CD4-positive, CD25-positive, alpha-beta regulatory T cell (primary cell): Measurements from ENCODE around the gene NFATC2. TPM values are rescaled to one million over a fixed set of nuclear protein-coding genes. Genes with fewer than 3 reads are reported as not detected.

Experiments used
- ATAC-seq, 2 donors: fragments of 150-1000 bp; cut with Tn5 transposase; one replicate each; pipeline ENCODE4 v1.10.0; 2021; ENCODE audit warnings: low read depth in 2 of 2, moderate number of reproducible peaks in 2 of 2, moderate library complexity in 1 of 2
- DNase-seq, 3 donors: peaks; one replicate each; pipeline versions ENCODE4 v3.0.0 to v3.0.0-alpha.2; 2012 to 2022; ENCODE audit warnings: mixed read lengths in 1 of 3
- H3K27ac ChIP-seq: one replicate; pipeline ENCODE4 v1.7.0; 2013; ENCODE audit warnings: mild to moderate bottlenecking, low read length; ENCODE audit not compliant: insufficient read depth, poor library complexity, severe bottlenecking
- H3K27me3 ChIP-seq: one replicate; pipeline ENCODE4 v1.7.0; 2013; ENCODE audit warnings: low read length; ENCODE audit not compliant: control insufficient read depth, insufficient read depth
- H3K36me3 ChIP-seq: one replicate; pipeline ENCODE4 v1.7.0; 2013; ENCODE audit warnings: mild to moderate bottlenecking, low read length, moderate library complexity; ENCODE audit not compliant: control insufficient read depth, insufficient read depth
- H3K4me1 ChIP-seq: 2 replicates; pipeline ENCODE4 v1.7.0; 2013; ENCODE audit warnings: mild to moderate bottlenecking, low read length; ENCODE audit not compliant: insufficient read depth, control insufficient read depth, poor library complexity, severe bottlenecking
- H3K4me3 ChIP-seq: one replicate; pipeline ENCODE4 v1.7.0; 2013; ENCODE audit warnings: low read depth, mild to moderate bottlenecking, low read length, moderate library complexity
- H3K9me3 ChIP-seq, 2 experiments: 1 replicate in 1 of 2; 2 replicates in 1 of 2; pipeline ENCODE4 v1.7.0; 2013; ENCODE audit warnings: low read length in 2 of 2, mild to moderate bottlenecking in 1 of 2, moderate library complexity in 1 of 2; ENCODE audit not compliant: control insufficient read depth in 2 of 2
- H3K27ac Mint-ChIP-seq, 3 donors: one replicate each; pipeline ENCODE4 v1.8.0; 2020 to 2022; ENCODE audit warnings: mild to moderate bottlenecking in 3 of 3, mixed read lengths in 3 of 3, moderate library complexity in 2 of 3
- H3K27me3 Mint-ChIP-seq: one replicate; pipeline ENCODE4 v1.8.0; 2022; ENCODE audit warnings: mild to moderate bottlenecking, mixed read lengths
- H3K36me3 Mint-ChIP-seq: one replicate; pipeline ENCODE4 v1.8.0; 2020; ENCODE audit warnings: mixed read lengths
- H3K4me1 Mint-ChIP-seq, 4 donors: one replicate each; pipeline ENCODE4 v1.8.0; 2020 to 2022; ENCODE audit warnings: mixed read lengths in 4 of 4, mild to moderate bottlenecking in 1 of 4
- H3K4me3 Mint-ChIP-seq, 4 donors: one replicate each; pipeline ENCODE4 v1.8.0; 2020 to 2022; ENCODE audit warnings: mild to moderate bottlenecking in 4 of 4, mixed read lengths in 4 of 4, moderate library complexity in 3 of 4
- H3K9me3 Mint-ChIP-seq, 7 donors: one replicate each; pipeline ENCODE4 v1.8.0; 2020 to 2022; ENCODE audit warnings: mixed read lengths in 7 of 7, mild to moderate bottlenecking in 3 of 7, moderate library complexity in 2 of 7
- polyA plus RNA-seq, 4 donors: library from polyadenylated mRNA; unstranded; fragments of 300-500 nt; fragmentation: Illumina TruSeq; gene quantifications; one replicate each; pipeline ENCODE4 v1.2.3, GENCODE V29; 2021
- total RNA-seq: library from RNA; stranded (reverse); gene quantifications from one replicate; pipeline ENCODE4 v1.2.3, GENCODE V29; 2022

Gene NFATC2
- total and polyA plus RNA-seq, 5 donors from 2014 or later: 11.0 to 56.8 (median 14.2) TPM

DNA sequence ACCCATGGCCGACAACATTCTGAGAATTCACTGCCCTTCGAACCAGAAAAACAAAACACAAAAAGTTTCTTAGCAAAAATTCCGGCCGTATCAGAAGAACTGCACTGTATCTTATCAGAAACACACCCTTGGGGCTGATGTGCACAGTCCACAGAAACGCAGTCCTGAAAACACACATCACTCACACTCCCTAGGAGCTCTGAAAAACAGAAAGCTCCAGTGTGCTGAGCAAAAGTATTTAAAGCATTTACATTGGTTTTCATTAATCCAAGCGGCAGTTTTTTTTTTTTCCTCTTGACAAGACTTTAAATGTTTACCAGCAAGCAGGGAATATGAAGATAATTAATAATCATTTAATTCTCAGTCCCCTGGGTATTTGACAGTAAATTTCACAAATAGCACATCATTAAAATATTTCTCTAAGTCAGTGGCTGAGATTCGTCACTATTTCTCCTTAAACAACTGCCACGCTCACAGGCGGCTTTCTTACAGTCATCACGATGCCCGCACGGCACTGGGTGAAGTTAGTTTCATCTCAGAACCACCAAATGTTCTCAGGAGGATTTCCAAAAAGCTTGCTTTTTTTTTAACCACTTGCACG lies 13.3 kb downstream of the NFATC2 start:
- no peaks in the 10 kb centered on the region for H3K9me3 Mint-ChIP-seq
- H3K27ac Mint-ChIP-seq: peak overlapping the region; percentile 83 to 97 (median 94)
- Histone ChIP-seq H3K27me3 (no peaks in the 10 kb centered on the region), H3K4me3 (peak overlapping the region; percentile 84), H3K9me3 (no peaks in the 10 kb centered on the region), H3K27ac (peak overlapping the region; percentile 84), H3K4me1 (peaks cover 81% of the 10 kb centered on the region), H3K36me3 (peaks cover 14% of the 10 kb centered on the region)
- H3K4me3 Mint-ChIP-seq: peak overlapping the region; percentile 78 to 91 (median 82)
- H3K36me3 Mint-ChIP-seq: peaks cover 9% of the 10 kb centered on the region
- DNase-seq: peak; percentile 24 to 64 (median 25)
- ATAC-seq: peak in 1 of 2 donors; percentile 18
- no peaks in the 10 kb centered on the region for H3K27me3 Mint-ChIP-seq
- peaks cover 45 to 96% (median 80%) of the 10 kb centered on the region in 4 donors for H3K4me1 Mint-ChIP-seq

DNA sequence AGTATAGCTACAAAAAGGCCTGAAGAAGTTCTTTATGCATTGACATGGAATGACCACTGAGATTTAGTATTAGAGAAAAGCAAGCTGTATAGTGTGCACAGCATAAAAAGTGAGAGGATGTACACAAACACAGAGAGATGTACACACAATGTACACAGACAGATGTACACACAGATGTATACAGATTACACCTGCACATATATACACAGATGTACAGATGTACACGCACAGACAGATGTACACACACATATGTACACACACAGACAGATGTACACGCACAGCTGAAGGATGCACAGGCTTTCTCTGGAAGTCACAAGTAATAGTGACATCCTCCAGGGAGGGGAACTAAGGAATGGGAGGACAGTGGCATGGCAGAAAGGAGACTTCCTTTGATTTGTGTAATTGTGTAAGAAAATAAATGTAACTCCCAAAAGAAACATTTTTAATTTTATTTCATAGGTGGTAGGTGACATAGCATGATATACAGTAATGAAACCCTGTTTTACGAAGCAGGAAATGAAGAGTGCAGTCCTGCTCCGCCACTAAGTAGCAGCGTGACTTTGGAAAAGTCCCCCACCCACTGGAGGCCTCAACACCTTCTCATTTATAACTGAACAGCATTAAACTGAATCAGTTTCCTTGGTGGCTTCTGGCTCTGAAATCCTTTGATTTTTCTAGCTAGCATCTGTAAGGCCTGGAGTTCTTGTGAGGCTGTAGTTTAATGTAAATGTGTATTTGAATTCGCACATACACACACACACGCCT lies 14.1 kb downstream of the NFATC2 start:
- peak overlapping the region; percentile 84 for H3K27ac ChIP-seq
- ATAC-seq: peak in 1 of 2 donors; percentile 27

GRCh38 chr20:51526754-51527153 lies 15.8 kb downstream of the NFATC2 start:
- Mint-ChIP-seq H3K4me1 (peaks cover 54 to 86% (median 72%) of the 10 kb centered on the region in 4 donors), H3K36me3 (peaks cover 9% of the 10 kb centered on the region), H3K9me3 (no peaks in the 10 kb centered on the region), H3K4me3 (peak overlapping the region; percentile 78 to 91 (median 82)), H3K27ac (peak overlapping the region; percentile 94 to 98 (median 95)), H3K27me3 (no peaks in the 10 kb centered on the region)
- Histone ChIP-seq H3K4me3 (no peak overlapping the region), H3K36me3 (peaks cover 13% of the 10 kb centered on the region), H3K4me1 (peaks cover 69% of the 10 kb centered on the region), H3K27ac (peak overlapping the region; percentile 29), H3K27me3 (no peaks in the 10 kb centered on the region), H3K9me3 (no peaks in the 10 kb centered on the region)
- DNase-seq (no peak), ATAC-seq (no peak)

More for the DNA sequence above, 14.1 kb downstream of the NFATC2 start:
- Mint-ChIP-seq H3K4me3 (peak overlapping the region; percentile 78 to 91 (median 82)), H3K36me3 (peaks cover 5% of the 10 kb centered on the region), H3K4me1 (peaks cover 45 to 92% (median 76%) of the 10 kb centered on the region in 4 donors), H3K27me3 (no peaks in the 10 kb centered on the region), H3K27ac (peak overlapping the region; percentile 83 to 97 (median 94)), H3K9me3 (no peaks in the 10 kb centered on the region)
- H3K4me1 ChIP-seq: peaks cover 81% of the 10 kb centered on the region
- H3K9me3 ChIP-seq: no peaks in the 10 kb centered on the region
- DNase-seq: peak; percentile 26 to 56 (median 33)
- peak overlapping the region; percentile 84 for H3K4me3 ChIP-seq
- peaks cover 10% of the 10 kb centered on the region for H3K36me3 ChIP-seq
- H3K27me3 ChIP-seq: no peaks in the 10 kb centered on the region

GRCh38 chr20:51526106-51526470 lies 16.4 kb downstream of the NFATC2 start:
- Histone ChIP-seq H3K4me3 (peak overlapping the region; percentile 44), H3K36me3 (peaks cover 17% of the 10 kb centered on the region), H3K9me3 (no peaks in the 10 kb centered on the region), H3K27ac (peak overlapping the region; percentile 71), H3K4me1 (peaks cover 62% of the 10 kb centered on the region), H3K27me3 (no peaks in the 10 kb centered on the region)
- Mint-ChIP-seq H3K36me3 (peaks cover 12% of the 10 kb centered on the region), H3K27ac (peak overlapping the region; percentile 94 to 98 (median 95)), H3K4me1 (peaks cover 50 to 81% (median 68%) of the 10 kb centered on the region in 4 donors), H3K27me3 (no peaks in the 10 kb centered on the region), H3K9me3 (no peaks in the 10 kb centered on the region), H3K4me3 (peak overlapping the region; percentile 78 to 91 (median 82))
- ATAC-seq: no peak
- no peak for DNase-seq

- Mint-ChIP-seq H3K36me3 (peaks cover 12% of the 10 kb centered on the region), H3K27me3 (no peaks in the 10 kb centered on the region), H3K4me1 (peaks cover 50 to 80% (median 65%) of the 10 kb centered on the region in 4 donors), H3K9me3 (no peaks in the 10 kb centered on the region), H3K4me3 (peak overlapping the region; percentile 78 to 91 (median 82)), H3K27ac (peak overlapping the region; percentile 94 to 98 (median 95))
- Histone ChIP-seq H3K4me1 (peaks cover 56% of the 10 kb centered on the region), H3K9me3 (no peaks in the 10 kb centered on the region), H3K27ac (peak overlapping the region; percentile 71), H3K4me3 (peak overlapping the region; percentile 55), H3K27me3 (no peaks in the 10 kb centered on the region), H3K36me3 (peaks cover 20% of the 10 kb centered on the region)
- ATAC-seq (peak; percentile 19 to 22), DNase-seq (peak; percentile 11 to 51 (median 40))
Observed at GRCh38 chr20:51525241-51526105, 17.0 kb downstream of the NFATC2 start.

GRCh38 chr20:51523276-51524013 lies 19.1 kb downstream of the NFATC2 start:
- Mint-ChIP-seq H3K27ac (no peak overlapping the region), H3K9me3 (no peaks in the 10 kb centered on the region), H3K4me1 (peaks cover 40 to 67% (median 57%) of the 10 kb centered on the region in 4 donors), H3K4me3 (no peak overlapping the region), H3K36me3 (peaks cover 23% of the 10 kb centered on the region), H3K27me3 (no peaks in the 10 kb centered on the region)
- Histone ChIP-seq H3K27ac (no peak overlapping the region), H3K36me3 (peaks cover 33% of the 10 kb centered on the region), H3K4me3 (no peak overlapping the region), H3K9me3 (no peaks in the 10 kb centered on the region), H3K4me1 (peaks cover 37% of the 10 kb centered on the region), H3K27me3 (no peaks in the 10 kb centered on the region)
- DNase-seq (no peak), ATAC-seq (no peak)

DNA sequence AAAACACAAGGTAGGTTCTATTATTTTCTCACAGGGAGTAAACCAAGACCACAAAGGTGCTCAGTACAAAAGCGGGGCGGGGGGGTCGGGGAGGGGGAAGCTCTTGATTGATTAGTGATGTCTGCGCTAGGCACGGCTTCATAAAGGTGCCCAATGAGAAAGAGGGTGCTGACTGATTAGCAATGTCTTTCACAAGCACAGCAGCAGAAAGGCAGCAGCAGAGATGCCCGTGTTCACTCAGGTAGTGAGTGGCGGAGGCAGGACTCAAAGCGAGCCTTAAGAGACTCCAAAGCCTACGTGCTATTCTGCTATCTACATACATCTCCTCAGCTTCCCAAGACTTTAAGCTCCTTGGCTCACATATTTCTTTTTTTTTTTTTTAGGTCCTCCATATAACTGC lies 20.3 kb downstream of the NFATC2 start:
- Mint-ChIP-seq H3K4me1 (peaks cover 38 to 65% (median 57%) of the 10 kb centered on the region in 4 donors), H3K4me3 (peak overlapping the region in 2 of 4 donors; percentile 39 to 65), H3K27ac (peak overlapping the region; percentile 41 to 58 (median 42)), H3K36me3 (peaks cover 31% of the 10 kb centered on the region), H3K27me3 (no peaks in the 10 kb centered on the region), H3K9me3 (no peaks in the 10 kb centered on the region)
- H3K4me1 ChIP-seq: peaks cover 28% of the 10 kb centered on the region
- peaks cover 33% of the 10 kb centered on the region for H3K36me3 ChIP-seq
- no peak for ATAC-seq
- no peaks in the 10 kb centered on the region for H3K9me3 ChIP-seq
- no peaks in the 10 kb centered on the region for H3K27me3 ChIP-seq
- no peak for DNase-seq
- no peak overlapping the region for H3K4me3 ChIP-seq
- no peak overlapping the region for H3K27ac ChIP-seq
